ENCODE results near the gene ANKRD13D. TPM values are rescaled to one million over a fixed set of nuclear protein-coding genes. Genes with fewer than 3 reads are reported as not detected.
A peak's percentile ranks its signal among the peaks of the same experiment; 100 is the strongest.

ANKRD13D gene
- total and polyA plus RNA-seq, 5 donors from 2014 or later, result 9.5 to 158 (median 12.7) TPM

DNA sequence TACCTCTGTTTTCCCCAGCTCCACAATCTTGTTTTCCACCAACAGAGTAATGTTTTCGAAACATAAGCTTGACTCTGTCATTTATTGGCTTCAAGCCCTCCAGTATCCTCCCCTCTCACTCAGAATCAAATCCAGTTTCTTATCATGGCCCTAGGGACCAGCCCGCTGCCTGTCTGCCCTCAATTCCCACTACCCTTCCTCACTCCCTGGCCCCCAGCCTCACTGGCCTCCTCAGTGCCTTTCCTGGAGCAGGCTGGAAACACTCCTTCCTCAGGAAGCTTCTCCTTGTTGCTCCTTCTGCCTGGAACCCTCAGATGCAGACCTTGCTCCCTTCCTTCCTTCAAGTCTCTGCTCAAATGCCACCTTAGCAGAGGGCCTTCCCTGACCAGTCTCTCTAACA is 60.4 kb downstream of the ANKRD13D start:
- Histone ChIP-seq H3K4me1 (ENCODE audit: control insufficient read depth, insufficient read depth, low read length, poor library complexity, severe bottlenecking) (peaks cover 58% of the 10 kb centered on the region), H3K4me3 (ENCODE audit: low read depth, low read length) (no peak overlapping the region), H3K9me3 (ENCODE audit: control insufficient read depth in 2 of 2, low read length in 2 of 2) (no peaks in the 10 kb centered on the region), H3K27ac (ENCODE audit: insufficient read depth, low read length, poor library complexity, severe bottlenecking) (no peak overlapping the region), H3K36me3 (ENCODE audit: control insufficient read depth, insufficient read depth, low read length) (no peaks in the 10 kb centered on the region), H3K27me3 (ENCODE audit: control insufficient read depth, insufficient read depth, low read length) (no peaks in the 10 kb centered on the region)
- DNase-seq (no peak), ATAC-seq (ENCODE audit: low read depth in 2 of 2) (no peak)
- Mint-ChIP-seq H3K9me3 (no peaks in the 10 kb centered on the region), H3K36me3 (no peaks in the 10 kb centered on the region), H3K27me3 (no peaks in the 10 kb centered on the region), H3K4me3 (peak overlapping the region in 1 of 4 donors; percentile 48), H3K27ac (peak overlapping the region; percentile 72 to 97 (median 76)), H3K4me1 (peaks cover 11 to 84% (median 45%) of the 10 kb centered on the region in 4 donors)

DNA sequence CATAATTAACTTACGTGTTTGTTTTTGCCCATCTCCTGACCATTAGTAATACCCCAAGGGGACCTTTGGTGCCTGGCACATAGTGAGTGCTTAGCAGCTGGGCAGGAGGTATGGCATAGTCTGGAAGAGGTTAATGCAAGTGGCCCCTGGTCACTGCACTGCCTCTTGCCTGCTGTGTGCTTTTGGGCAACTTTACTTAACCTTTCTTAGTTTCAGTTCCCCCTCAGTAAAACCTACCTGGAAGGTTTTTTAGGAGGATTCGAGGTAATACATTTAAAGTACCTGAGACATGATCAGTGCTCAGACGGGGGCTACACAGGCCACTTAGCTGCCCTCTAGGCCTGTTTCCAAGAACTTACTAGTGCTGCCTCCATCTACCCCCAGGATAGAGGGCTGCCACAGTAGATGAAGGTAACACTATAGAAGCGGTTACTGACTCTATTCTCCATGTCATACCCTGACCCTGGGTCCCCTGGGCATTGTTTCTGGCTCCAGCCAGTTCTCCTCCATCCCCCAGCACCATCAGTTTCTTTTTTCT is 60.9 kb downstream of the ANKRD13D start:
- no peak for DNase-seq
- Mint-ChIP-seq H3K27ac (peak overlapping the region in 2 of 3 donors; percentile 72 to 76), H3K27me3 (no peaks in the 10 kb centered on the region), H3K4me3 (peak overlapping the region in 2 of 4 donors; percentile 18 to 54), H3K36me3 (no peaks in the 10 kb centered on the region), H3K4me1 (peaks cover 11 to 84% (median 45%) of the 10 kb centered on the region in 4 donors), H3K9me3 (no peaks in the 10 kb centered on the region)
- Histone ChIP-seq H3K27me3 (ENCODE audit: control insufficient read depth, insufficient read depth, low read length) (no peaks in the 10 kb centered on the region), H3K4me1 (ENCODE audit: control insufficient read depth, insufficient read depth, low read length, poor library complexity, severe bottlenecking) (peaks cover 58% of the 10 kb centered on the region), H3K4me3 (ENCODE audit: low read depth, low read length) (no peak overlapping the region), H3K9me3 (ENCODE audit: control insufficient read depth in 2 of 2, low read length in 2 of 2) (no peaks in the 10 kb centered on the region), H3K27ac (ENCODE audit: insufficient read depth, low read length, poor library complexity, severe bottlenecking) (no peak overlapping the region), H3K36me3 (ENCODE audit: control insufficient read depth, insufficient read depth, low read length) (no peaks in the 10 kb centered on the region)
- ATAC-seq (ENCODE audit: low read depth in 2 of 2), result no peak

DNA sequence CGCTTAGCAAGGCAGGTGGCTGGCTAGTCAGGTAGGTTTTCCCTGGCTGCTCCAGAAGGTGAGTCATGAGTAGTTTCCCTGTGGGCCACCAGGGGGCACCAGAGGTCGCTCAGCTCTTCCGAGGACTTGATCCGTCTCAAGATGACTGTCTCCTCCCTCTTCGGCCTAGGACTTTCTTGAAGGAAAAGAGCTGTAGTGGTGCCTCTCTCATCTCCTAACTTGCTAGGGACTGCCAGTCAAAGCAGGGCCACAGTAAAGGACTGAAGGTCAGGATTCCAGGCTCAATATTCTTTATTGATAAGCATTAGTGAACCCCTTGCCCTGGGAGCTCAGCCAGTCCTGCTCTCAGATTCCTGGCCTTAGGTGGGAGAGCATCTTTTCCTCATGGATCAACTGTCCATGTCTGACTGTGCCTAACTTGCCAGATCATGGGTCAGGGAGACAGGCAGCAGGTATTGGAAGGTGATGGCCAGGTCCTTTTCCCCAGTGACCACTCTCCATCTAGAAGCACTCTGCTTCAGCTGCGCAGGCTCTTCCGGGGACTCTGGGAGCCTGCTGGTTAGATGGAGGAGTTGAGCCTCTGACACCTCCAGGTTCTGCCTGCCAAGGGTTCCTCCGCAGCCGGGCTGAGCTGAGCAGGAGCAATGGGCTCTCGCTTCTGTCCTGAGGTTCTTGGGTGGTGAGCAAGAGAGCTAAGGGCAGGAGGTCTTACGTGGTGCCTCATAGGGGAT is 62.3 kb downstream of the ANKRD13D start:
- H3K4me3 Mint-ChIP-seq, result peak overlapping the region; percentile 85 to 98 (median 93)
- Histone ChIP-seq H3K27ac (ENCODE audit: insufficient read depth, low read length, poor library complexity, severe bottlenecking) (peak overlapping the region; percentile 98), H3K36me3 (ENCODE audit: control insufficient read depth, insufficient read depth, low read length) (no peaks in the 10 kb centered on the region), H3K4me1 (ENCODE audit: control insufficient read depth, insufficient read depth, low read length, poor library complexity, severe bottlenecking) (peaks cover 52% of the 10 kb centered on the region), H3K9me3 (ENCODE audit: control insufficient read depth in 2 of 2, low read length in 2 of 2) (no peaks in the 10 kb centered on the region), H3K27me3 (ENCODE audit: control insufficient read depth, insufficient read depth, low read length) (no peaks in the 10 kb centered on the region), H3K4me3 (ENCODE audit: low read depth, low read length) (peak overlapping the region; percentile 33)
- no peak for ATAC-seq (ENCODE audit: low read depth in 2 of 2)
- DNase-seq, result peak; percentile 61 to 85 (median 66)
- no peaks in the 10 kb centered on the region for H3K27me3 Mint-ChIP-seq
- H3K36me3 Mint-ChIP-seq, result no peaks in the 10 kb centered on the region
- H3K9me3 Mint-ChIP-seq, result no peaks in the 10 kb centered on the region
- peaks cover 5 to 76% (median 38%) of the 10 kb centered on the region in 4 donors for H3K4me1 Mint-ChIP-seq
- peak overlapping the region; percentile 93 to 96 (median 94) for H3K27ac Mint-ChIP-seq

Other genes starting within 250 kb of the ANKRD13D start
- not detected for gene RHOD, start 232.5 kb upstream of the ANKRD13D start, total RNA-seq
- under 1 TPM in 3 of 4 donors, not detected in 1; 0.63 to 0.78 (median 0.72) TPM for gene RHOD, start 232.5 kb upstream of the ANKRD13D start, polyA plus RNA-seq
- gene KDM2A, start 170.0 kb upstream of the ANKRD13D start, total RNA-seq, result 346 TPM
- 10 to 100 TPM; 10.7 to 14.4 (median 11.8) TPM for gene KDM2A, start 170.0 kb upstream of the ANKRD13D start, polyA plus RNA-seq
- gene GRK2, start 22.8 kb upstream of the ANKRD13D start, total RNA-seq, result 295 TPM
- 10 to 100 TPM; 13.2 to 27.8 (median 19.3) TPM for gene GRK2, start 22.8 kb upstream of the ANKRD13D start, polyA plus RNA-seq
- gene SSH3, start 14.2 kb downstream of the ANKRD13D start, total RNA-seq, result 24.4 TPM
- 1 to 10 TPM; 2.3 to 7.1 (median 3.1) TPM for gene SSH3, start 14.2 kb downstream of the ANKRD13D start, polyA plus RNA-seq
- gene POLD4, start 64.2 kb downstream of the ANKRD13D start, total RNA-seq, result 60.6 TPM
- 100 to 1,000 TPM; 103 to 127 (median 118) TPM for gene POLD4, start 64.2 kb downstream of the ANKRD13D start, polyA plus RNA-seq
- 3.0 TPM for gene CLCF1, start 84.3 kb downstream of the ANKRD13D start, total RNA-seq
- gene CLCF1, start 84.3 kb downstream of the ANKRD13D start, polyA plus RNA-seq, result 1 to 10 TPM in 1 of 4 donors, under 1 TPM in 3; 0.10 to 1.3 (median 0.40) TPM
- gene RAD9A, start 102.7 kb downstream of the ANKRD13D start, total RNA-seq, result 27.5 TPM
- 1 to 10 TPM; 3.5 to 6.7 (median 6.4) TPM for gene RAD9A, start 102.7 kb downstream of the ANKRD13D start, polyA plus RNA-seq
- gene PPP1CA, start 112.6 kb downstream of the ANKRD13D start, total RNA-seq, result 160 TPM
- gene PPP1CA, start 112.6 kb downstream of the ANKRD13D start, polyA plus RNA-seq, result 100 to 1,000 TPM; 547 to 762 (median 622) TPM
- gene TBC1D10C, start 114.8 kb downstream of the ANKRD13D start, total RNA-seq, result 312 TPM
- gene TBC1D10C, start 114.8 kb downstream of the ANKRD13D start, polyA plus RNA-seq, result 100 to 1,000 TPM; 328 to 504 (median 378) TPM
- gene CARNS1, start 126.4 kb downstream of the ANKRD13D start, total RNA-seq, result 7.8 TPM
- 1 to 10 TPM in 2 of 4 donors, under 1 TPM in 2; 0.63 to 2.3 (median 1.1) TPM for gene CARNS1, start 126.4 kb downstream of the ANKRD13D start, polyA plus RNA-seq
- gene RPS6KB2, start 139.2 kb downstream of the ANKRD13D start, total RNA-seq, result 66.0 TPM
- 10 to 100 TPM; 44.4 to 61.5 (median 50.3) TPM for gene RPS6KB2, start 139.2 kb downstream of the ANKRD13D start, polyA plus RNA-seq
- gene PTPRCAP, start 148.4 kb downstream of the ANKRD13D start, total RNA-seq, result 291 TPM
- 1,000 to 10,000 TPM in 1 of 4 donors, 100 to 1,000 TPM in 3; 829 to 1,084 (median 978) TPM for gene PTPRCAP, start 148.4 kb downstream of the ANKRD13D start, polyA plus RNA-seq
- 70.5 TPM for gene CORO1B, start 154.2 kb downstream of the ANKRD13D start, total RNA-seq
- 100 to 1,000 TPM in 1 of 4 donors, 10 to 100 TPM in 3; 46.8 to 109 (median 72.8) TPM for gene CORO1B, start 154.2 kb downstream of the ANKRD13D start, polyA plus RNA-seq
- not detected for gene GPR152, start 163.4 kb downstream of the ANKRD13D start, total RNA-seq
- gene GPR152, start 163.4 kb downstream of the ANKRD13D start, polyA plus RNA-seq, result under 1 TPM; 0.13 to 0.84 (median 0.35) TPM
- gene CABP4, start 166.1 kb downstream of the ANKRD13D start, total RNA-seq, result 13.2 TPM
- 1 to 10 TPM in 1 of 4 donors, under 1 TPM in 3; 0.57 to 1.2 (median 0.92) TPM for gene CABP4, start 166.1 kb downstream of the ANKRD13D start, polyA plus RNA-seq
- 48.7 TPM for gene TMEM134, start 179.9 kb downstream of the ANKRD13D start, total RNA-seq
- gene TMEM134, start 179.9 kb downstream of the ANKRD13D start, polyA plus RNA-seq, result 100 to 1,000 TPM; 148 to 228 (median 172) TPM
- gene AIP, start 193.7 kb downstream of the ANKRD13D start, total RNA-seq, result 124 TPM
- 100 to 1,000 TPM; 200 to 234 (median 219) TPM for gene AIP, start 193.7 kb downstream of the ANKRD13D start, polyA plus RNA-seq
- gene PITPNM1, start 216.1 kb downstream of the ANKRD13D start, total RNA-seq, result 116 TPM
- 10 to 100 TPM; 15.7 to 21.3 (median 17.6) TPM for gene PITPNM1, start 216.1 kb downstream of the ANKRD13D start, polyA plus RNA-seq
- gene CDK2AP2, start 218.9 kb downstream of the ANKRD13D start, total RNA-seq, result 38.5 TPM
- gene CDK2AP2, start 218.9 kb downstream of the ANKRD13D start, polyA plus RNA-seq, result 100 to 1,000 TPM; 113 to 135 (median 128) TPM
- not detected for gene CABP2, start 234.1 kb downstream of the ANKRD13D start, total RNA-seq
- not detected for gene CABP2, start 234.1 kb downstream of the ANKRD13D start, polyA plus RNA-seq

All from CD4-positive, CD25-positive, alpha-beta regulatory T cell (primary cell).